Activated naive CD4-positive, alpha-beta T cell treated with anti-CD3 and anti-CD28 coated beads, Interleukin-2, amount 50 U/mL, for 72 hours (primary cell): Measurements from ENCODE around the gene AKT3. TPM values are rescaled to one million over a fixed set of nuclear protein-coding genes. Genes with fewer than 3 reads are reported as not detected.

Experiments
- ATAC-seq, 2 donors: fragments of 150-1000 bp; cut with Tn5 transposase; 2 replicates each; pipeline ENCODE4 v1.10.0; 2021; ENCODE audit warnings: mild to moderate bottlenecking in 2 of 2, moderate library complexity in 2 of 2
- DNase-seq, 2 donors: peaks; one replicate each; pipeline ENCODE4 v3.0.0; 2021 to 2022; ENCODE audit warnings: low spot score in 2 of 2
- H3K27ac Mint-ChIP-seq, 2 donors: one replicate each; pipeline ENCODE4 v1.8.0; 2022; ENCODE audit warnings: mild to moderate bottlenecking in 2 of 2, mixed read lengths in 2 of 2
- H3K36me3 Mint-ChIP-seq, 2 donors: one replicate each; pipeline ENCODE4 v1.8.0; 2022; ENCODE audit warnings: mixed read lengths in 2 of 2
- H3K9me3 Mint-ChIP-seq, 2 donors: one replicate each; pipeline ENCODE4 v1.8.0; 2022; ENCODE audit warnings: mixed read lengths in 2 of 2
- total RNA-seq, 2 donors: library from RNA; stranded (reverse); gene quantifications; one replicate each; pipeline ENCODE4 v1.2.3, GENCODE V29; 2022

Gene AKT3
- total RNA-seq, 2 donors from 2014 or later, result 24.9 to 37.3 TPM

DNA sequence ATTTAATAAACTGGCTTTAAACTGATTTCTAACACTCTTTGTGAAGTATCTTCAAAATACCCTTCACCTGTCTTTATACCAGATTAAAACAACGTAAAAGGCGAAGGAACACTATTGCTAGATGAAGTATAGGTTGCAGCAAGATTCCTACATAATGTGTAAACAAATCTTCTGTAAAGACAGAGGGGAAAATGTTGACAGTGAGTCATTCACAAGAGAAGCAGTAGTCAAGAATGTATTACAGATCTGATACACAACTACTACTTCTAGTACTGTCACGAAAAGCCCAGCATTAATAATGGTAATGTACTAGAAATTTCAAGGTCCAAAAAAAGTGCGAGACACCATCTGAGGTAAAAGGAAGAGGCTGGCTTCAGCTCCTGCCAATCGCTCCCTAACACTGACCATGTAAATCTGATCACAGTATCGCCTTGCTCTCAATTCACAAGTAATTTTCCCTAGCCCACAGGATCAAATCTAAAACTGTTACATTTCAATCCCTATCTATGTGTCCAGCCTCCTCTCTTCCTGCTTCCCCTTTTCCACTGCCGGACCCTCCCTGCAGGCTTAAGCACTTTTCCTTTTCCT is 290.4 kb downstream of the AKT3 start:
- ATAC-seq, result no peak
- Mint-ChIP-seq H3K9me3 (peaks cover 0 to 5% of the 10 kb centered on the region in 2 donors), H3K27ac (peak overlapping the region in 1 of 2 donors; percentile 3), H3K36me3 (peaks cover 10 to 12% of the 10 kb centered on the region in 2 donors)
- no peak for DNase-seq

GRCh38 chr1:243558576-243558975 is 291.5 kb downstream of the AKT3 start:
- ATAC-seq, result no peak
- Mint-ChIP-seq H3K36me3 (peaks cover 10 to 12% of the 10 kb centered on the region in 2 donors), H3K27ac (no peak overlapping the region), H3K9me3 (peaks cover 0 to 5% of the 10 kb centered on the region in 2 donors)
- DNase-seq, result no peak

DNA sequence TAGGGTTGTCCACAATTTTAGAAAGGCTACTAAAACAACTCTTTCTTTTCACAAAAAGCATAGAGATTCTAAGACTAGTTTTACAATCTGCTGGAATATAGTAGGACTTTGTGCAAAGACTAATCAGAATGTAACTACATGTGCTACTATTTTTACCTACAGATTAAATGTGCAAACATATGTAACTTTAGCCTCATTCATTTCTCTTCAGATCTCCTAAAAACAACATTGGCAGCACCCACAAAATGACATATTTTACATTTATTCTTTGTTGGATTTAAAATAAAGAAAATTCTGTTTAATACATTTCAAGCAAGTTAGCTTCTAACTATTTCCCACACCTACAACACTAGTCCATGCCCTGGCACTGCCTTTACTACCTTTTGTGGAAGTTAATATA is 292.2 kb downstream of the AKT3 start:
- no peak overlapping the region for H3K27ac Mint-ChIP-seq
- peaks cover 10 to 12% of the 10 kb centered on the region in 2 donors for H3K36me3 Mint-ChIP-seq
- DNase-seq (no peak), ATAC-seq (no peak)
- H3K9me3 Mint-ChIP-seq, result peaks cover 0 to 5% of the 10 kb centered on the region in 2 donors

GRCh38 chr1:243554686-243555085 is 295.4 kb downstream of the AKT3 start:
- no peak for ATAC-seq
- Mint-ChIP-seq H3K9me3 (peaks cover 0 to 4% of the 10 kb centered on the region in 2 donors), H3K36me3 (peaks cover 7 to 8% of the 10 kb centered on the region in 2 donors), H3K27ac (no peak overlapping the region)
- DNase-seq, result no peak

DNA sequence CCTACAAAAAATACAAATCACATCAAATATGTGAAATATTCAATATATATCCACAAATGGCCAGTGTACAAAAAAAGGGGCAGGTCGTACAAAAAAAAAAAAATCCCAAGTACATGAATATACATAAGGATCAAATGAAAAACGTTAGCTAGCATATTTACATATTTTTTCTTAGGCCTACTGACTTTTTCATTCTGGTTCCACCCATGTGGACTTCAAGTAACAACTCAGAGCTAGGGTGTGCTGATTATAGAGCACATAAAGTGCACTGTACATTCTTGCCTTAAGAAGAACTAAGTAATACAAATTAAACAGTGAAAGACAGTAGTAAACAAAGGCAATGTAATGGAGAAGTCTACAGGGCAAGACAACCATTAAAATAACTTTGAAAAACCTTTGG is 297.0 kb downstream of the AKT3 start:
- peaks cover 8 to 9% of the 10 kb centered on the region in 2 donors for H3K36me3 Mint-ChIP-seq
- ATAC-seq, result no peak
- no peak for DNase-seq
- no peak overlapping the region for H3K27ac Mint-ChIP-seq
- H3K9me3 Mint-ChIP-seq, result peaks cover 0 to 4% of the 10 kb centered on the region in 2 donors

DNA sequence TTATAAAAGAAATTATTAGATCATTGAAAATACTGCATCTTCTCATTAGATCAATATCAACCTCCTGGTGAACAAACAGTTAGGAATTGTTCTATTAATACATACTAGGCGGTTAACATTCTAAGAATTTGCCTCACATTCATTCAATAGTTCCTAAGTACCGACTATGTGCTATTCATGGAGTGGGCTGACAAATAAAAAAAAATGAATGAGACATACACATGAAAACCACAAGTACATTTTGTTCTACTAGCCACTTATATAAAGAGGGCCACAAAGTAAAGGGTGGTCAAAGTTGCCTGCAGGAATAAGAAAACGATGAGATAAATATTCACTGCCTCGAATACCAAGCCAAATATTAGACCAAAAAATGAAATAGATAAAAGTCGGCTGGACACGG is 299.8 kb downstream of the AKT3 start:
- Mint-ChIP-seq H3K27ac (no peak overlapping the region), H3K9me3 (peaks cover 0 to 4% of the 10 kb centered on the region in 2 donors), H3K36me3 (peaks cover 8 to 9% of the 10 kb centered on the region in 2 donors)
- DNase-seq (no peak), ATAC-seq (no peak)

DNA sequence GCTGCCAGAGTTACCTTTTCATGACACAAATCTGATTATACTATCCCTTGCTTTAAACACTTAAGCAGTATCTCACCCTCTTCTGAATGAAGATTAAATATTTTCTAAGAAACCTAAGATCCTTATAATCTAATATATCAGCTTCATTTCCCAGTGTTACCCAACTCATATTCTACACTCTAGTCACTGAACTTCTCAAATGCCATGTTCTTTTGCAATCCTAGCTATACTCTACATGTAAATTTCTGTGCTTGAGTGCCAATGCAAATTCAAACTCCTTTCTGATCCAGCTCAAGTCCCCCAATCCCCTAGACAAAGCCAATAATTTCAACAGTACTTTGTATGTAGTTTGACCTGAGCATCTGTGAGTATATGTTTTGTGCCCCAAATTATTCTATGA is 300.3 kb downstream of the AKT3 start:
- no peak for ATAC-seq
- DNase-seq, result no peak
- peaks cover 8 to 9% of the 10 kb centered on the region in 2 donors for H3K36me3 Mint-ChIP-seq
- peak overlapping the region in 1 of 2 donors; percentile 25 for H3K27ac Mint-ChIP-seq
- H3K9me3 Mint-ChIP-seq, result peaks cover 0 to 4% of the 10 kb centered on the region in 2 donors

DNA sequence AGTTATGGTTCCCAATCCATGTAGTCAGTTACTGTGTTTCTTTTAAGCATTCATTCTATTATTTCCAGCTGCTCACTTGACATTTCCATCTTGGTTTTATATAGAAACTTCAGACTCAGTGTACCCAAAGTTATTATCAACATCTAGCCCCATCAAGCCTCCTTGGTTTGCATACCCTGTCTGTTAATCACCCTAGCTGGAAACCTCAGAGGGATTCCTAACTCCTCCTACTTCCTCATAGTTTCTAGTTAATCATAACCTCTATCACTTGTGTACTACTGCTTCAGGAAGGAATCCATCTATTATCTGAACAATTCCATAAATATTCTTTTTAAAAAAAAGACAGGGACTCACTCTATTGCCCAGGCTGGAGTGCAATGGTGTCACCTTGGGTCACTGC is 300.9 kb downstream of the AKT3 start:
- Mint-ChIP-seq H3K36me3 (peaks cover 9% of the 10 kb centered on the region in 2 donors), H3K27ac (no peak overlapping the region), H3K9me3 (peaks cover 0 to 4% of the 10 kb centered on the region in 2 donors)
- ATAC-seq, result no peak
- DNase-seq, result no peak

DNA sequence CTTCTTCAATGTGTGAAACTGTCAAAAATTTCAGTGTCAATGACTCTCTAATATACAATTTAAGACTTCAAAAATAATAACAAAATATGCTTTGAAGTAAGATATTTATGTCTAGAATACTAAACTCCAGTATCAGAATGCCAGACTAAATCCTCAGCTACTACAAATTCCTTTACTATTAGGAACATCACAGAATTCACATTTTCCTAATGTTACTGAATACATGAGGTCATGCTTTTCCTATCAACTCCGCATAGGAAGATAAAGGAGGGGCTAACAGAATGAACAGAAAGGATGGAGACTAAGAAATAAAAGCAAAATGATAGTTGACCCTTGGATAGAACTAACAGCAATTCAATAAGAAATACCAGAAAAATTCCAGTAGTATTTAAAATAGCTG is 301.5 kb downstream of the AKT3 start:
- H3K9me3 Mint-ChIP-seq, result peaks cover 0 to 4% of the 10 kb centered on the region in 2 donors
- DNase-seq (no peak), ATAC-seq (no peak)
- no peak overlapping the region for H3K27ac Mint-ChIP-seq
- H3K36me3 Mint-ChIP-seq, result peaks cover 14 to 15% of the 10 kb centered on the region in 2 donors

DNA sequence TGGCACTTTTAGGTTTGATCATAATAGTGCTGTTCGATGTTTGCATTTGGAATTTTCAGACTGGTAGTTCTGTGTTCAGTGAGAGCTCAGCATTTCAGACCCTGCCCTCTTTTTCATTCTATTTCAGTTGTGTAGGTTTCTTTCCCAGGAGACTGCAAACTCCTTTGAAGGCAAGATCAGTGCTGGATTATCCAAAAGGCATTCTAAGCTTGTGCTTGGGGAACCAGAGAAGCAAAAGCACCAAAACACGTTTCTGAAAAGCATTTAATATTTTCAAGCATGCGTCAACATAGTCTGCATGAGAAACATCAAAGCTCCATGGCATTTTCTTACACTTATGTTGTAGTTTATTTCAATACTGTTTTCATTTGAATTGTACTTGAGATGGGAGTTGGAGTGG is 302.2 kb downstream of the AKT3 start:
- Mint-ChIP-seq H3K27ac (no peak overlapping the region), H3K9me3 (peaks cover 0 to 4% of the 10 kb centered on the region in 2 donors), H3K36me3 (peaks cover 15 to 16% of the 10 kb centered on the region in 2 donors)
- ATAC-seq (no peak), DNase-seq (no peak)

- H3K9me3 Mint-ChIP-seq, result peaks cover 0 to 5% of the 10 kb centered on the region in 2 donors
- peaks cover 15 to 18% of the 10 kb centered on the region in 2 donors for H3K36me3 Mint-ChIP-seq
- H3K27ac Mint-ChIP-seq, result no peak overlapping the region
- ATAC-seq (no peak), DNase-seq (no peak)
Measured at GRCh38 chr1:243546457-243546856, 303.6 kb downstream of the AKT3 start.

- Mint-ChIP-seq H3K9me3 (peaks cover 0 to 4% of the 10 kb centered on the region in 2 donors), H3K36me3 (peaks cover 6 to 13% of the 10 kb centered on the region in 2 donors), H3K27ac (no peak overlapping the region)
- ATAC-seq (no peak), DNase-seq (no peak)
Measured at GRCh38 chr1:243543501-243543900, 306.5 kb downstream of the AKT3 start.

- ATAC-seq, result no peak
- no peak for DNase-seq
- Mint-ChIP-seq H3K9me3 (peaks cover 0 to 8% of the 10 kb centered on the region in 2 donors), H3K36me3 (peaks cover 11 to 14% of the 10 kb centered on the region in 2 donors), H3K27ac (no peak overlapping the region)
Measured at GRCh38 chr1:243542739-243543415, 307.2 kb downstream of the AKT3 start.

DNA sequence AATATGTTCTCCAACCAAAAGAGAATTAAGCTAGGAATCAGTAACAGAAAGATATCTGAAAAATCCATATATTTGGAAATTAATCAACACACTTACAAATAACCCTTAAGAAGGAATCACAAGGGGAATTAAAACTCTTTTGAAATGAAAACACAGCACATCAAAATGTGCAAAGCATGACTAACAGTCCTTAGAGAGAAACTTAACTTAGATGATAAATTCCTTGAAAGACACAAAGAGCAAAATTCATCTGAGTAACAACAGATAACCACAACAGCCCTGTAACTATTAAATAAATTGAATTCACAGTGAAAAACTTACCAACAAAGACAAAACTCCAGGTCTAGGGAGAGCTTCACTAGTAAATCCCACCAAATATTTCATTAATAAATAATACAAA is 310.4 kb downstream of the AKT3 start:
- ATAC-seq, result no peak
- Mint-ChIP-seq H3K9me3 (peaks cover 0 to 8% of the 10 kb centered on the region in 2 donors), H3K36me3 (peaks cover 23 to 27% of the 10 kb centered on the region in 2 donors), H3K27ac (no peak overlapping the region)
- DNase-seq, result no peak

DNA sequence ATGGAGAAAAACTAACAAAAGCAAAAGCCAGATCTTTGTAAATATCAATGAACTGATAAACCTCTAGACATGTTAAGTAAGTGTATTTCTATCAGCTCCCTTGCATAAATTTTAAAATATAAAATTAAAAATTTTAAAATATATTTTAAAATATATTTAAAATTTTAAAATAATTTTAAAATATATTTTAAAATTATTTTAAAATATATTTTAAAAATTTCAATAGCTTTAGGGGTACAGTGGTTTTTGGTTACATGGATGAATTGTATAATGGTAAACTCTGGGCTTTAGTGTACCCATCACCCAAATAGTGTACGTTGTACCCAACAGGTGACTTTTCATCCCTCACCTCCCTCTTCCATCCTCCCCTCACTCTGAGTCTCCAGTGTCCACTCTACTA is 315.0 kb downstream of the AKT3 start:
- DNase-seq, result no peak
- Mint-ChIP-seq H3K27ac (no peak overlapping the region), H3K36me3 (peaks cover 14 to 27% of the 10 kb centered on the region in 2 donors), H3K9me3 (peaks cover 5 to 8% of the 10 kb centered on the region in 2 donors)
- ATAC-seq, result no peak

DNA sequence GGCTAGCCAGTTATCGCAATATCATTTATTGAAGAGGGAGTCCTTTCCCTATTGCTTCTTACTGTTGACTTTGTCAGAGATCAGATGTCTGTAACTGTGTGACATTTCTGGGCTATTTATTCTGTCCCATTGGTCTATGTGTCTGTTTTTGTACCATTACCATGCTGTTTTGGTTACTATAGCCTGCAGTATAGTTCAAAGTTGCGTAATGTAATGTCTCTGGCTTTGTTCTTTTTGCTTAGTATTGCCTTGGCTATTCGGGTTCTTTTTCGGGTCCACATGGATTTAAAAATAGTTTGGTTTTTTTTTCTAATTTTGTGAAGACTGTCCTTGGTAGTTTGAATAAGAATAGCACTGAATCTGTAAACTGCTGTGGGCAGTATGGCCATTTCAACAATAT is 320.5 kb downstream of the AKT3 start:
- DNase-seq, result no peak
- Mint-ChIP-seq H3K36me3 (peaks cover 14 to 22% of the 10 kb centered on the region in 2 donors), H3K27ac (no peak overlapping the region), H3K9me3 (peaks cover 7 to 14% of the 10 kb centered on the region in 2 donors)
- no peak for ATAC-seq

- DNase-seq, result no peak
- H3K36me3 Mint-ChIP-seq, result peaks cover 14 to 22% of the 10 kb centered on the region in 2 donors
- peak; percentile 16 to 24 for ATAC-seq
- H3K27ac Mint-ChIP-seq, result no peak overlapping the region
- H3K9me3 Mint-ChIP-seq, result peaks cover 7 to 14% of the 10 kb centered on the region in 2 donors
Measured at GRCh38 chr1:243528459-243529121, 321.5 kb downstream of the AKT3 start.
